Left forelimb (tissue), 1 donor: ENCODE data around the gene TEX22.

Source experiments
- DNase-seq: peaks from one replicate; pipeline ENCODE4 v3.0.0-alpha.2; 2018; ENCODE audit warnings: low spot score

Gene TEX22

GRCh38 chr14:105420974-105421674, 22.8 kb downstream of the TEX22 start:
- no peak for DNase-seq

- peak; percentile 64 for DNase-seq
Observed at GRCh38 chr14:105421723-105422615, 23.6 kb downstream of the TEX22 start.

GRCh38 chr14:105422695-105423487, 24.6 kb downstream of the TEX22 start:
- DNase-seq: no peak

GRCh38 chr14:105423488-105424195, 25.3 kb downstream of the TEX22 start:
- no peak for DNase-seq

- DNase-seq: no peak
Observed at GRCh38 chr14:105424861-105425260, 26.5 kb downstream of the TEX22 start.

- DNase-seq: no peak
Observed at GRCh38 chr14:105425823-105426247, 27.5 kb downstream of the TEX22 start.

- no peak for DNase-seq
Observed at GRCh38 chr14:105426416-105427130, 28.2 kb downstream of the TEX22 start.

GRCh38 chr14:105427412-105427811, 29.1 kb downstream of the TEX22 start:
- no peak for DNase-seq

GRCh38 chr14:105427936-105428485, 29.7 kb downstream of the TEX22 start:
- no peak for DNase-seq

GRCh38 chr14:105430042-105430441, 31.7 kb downstream of the TEX22 start:
- no peak for DNase-seq

GRCh38 chr14:105430565-105430964, 32.2 kb downstream of the TEX22 start:
- no peak for DNase-seq

GRCh38 chr14:105431256-105431655, 32.9 kb downstream of the TEX22 start:
- no peak for DNase-seq

GRCh38 chr14:105432657-105433056, 34.3 kb downstream of the TEX22 start:
- no peak for DNase-seq

- DNase-seq: no peak
Observed at GRCh38 chr14:105433161-105433605, 34.8 kb downstream of the TEX22 start.

GRCh38 chr14:105436402-105436801, 38.1 kb downstream of the TEX22 start:
- DNase-seq: no peak

GRCh38 chr14:105436891-105437722, 38.8 kb downstream of the TEX22 start:
- no peak for DNase-seq

GRCh38 chr14:105437723-105438500, 39.6 kb downstream of the TEX22 start:
- DNase-seq: no peak

GRCh38 chr14:105439179-105439578, 40.8 kb downstream of the TEX22 start:
- no peak for DNase-seq
